Osteoblast (primary cell): ENCODE data around the gene NAV2. TPM values are rescaled to one million over a fixed set of nuclear protein-coding genes. Genes with fewer than 3 reads are reported as not detected.

Source experiments
- DNase-seq: peaks from one replicate; pipeline ENCODE4 v3.0.0; 2011; ENCODE audit warnings: low spot score, mixed read lengths; ENCODE audit not compliant: insufficient read length; ENCODE audit errors: missing footprints
- H2AFZ ChIP-seq: 2 replicates; pipeline ENCODE4 v1.6.0; 2011; ENCODE audit warnings: mild to moderate bottlenecking, low read length
- H3K27ac ChIP-seq: 2 replicates; pipeline ENCODE4 v1.5.1; 2011; ENCODE audit warnings: mild to moderate bottlenecking, low read depth, low read length, moderate library complexity
- H3K27me3 ChIP-seq: 2 replicates; pipeline ENCODE4 v1.6.0; 2012; ENCODE audit warnings: mild to moderate bottlenecking, control low read depth, inconsistent platforms, low read length, moderate library complexity; ENCODE audit not compliant: insufficient read depth
- H3K36me3 ChIP-seq: 2 replicates; pipeline ENCODE4 v1.5.1; 2011; ENCODE audit warnings: mild to moderate bottlenecking, low read length, control low read depth, moderate library complexity; ENCODE audit not compliant: insufficient read depth
- H3K4me1 ChIP-seq: 2 replicates; pipeline ENCODE4 v1.5.1; 2011; ENCODE audit warnings: mild to moderate bottlenecking, low read length, control low read depth, moderate library complexity; ENCODE audit not compliant: insufficient read depth
- H3K4me2 ChIP-seq: 2 replicates; pipeline ENCODE4 v1.6.0; 2011; ENCODE audit warnings: mild to moderate bottlenecking, low read length; ENCODE audit not compliant: insufficient read depth
- H3K4me3 ChIP-seq: fragments of 200-600 bp; sonication (generic); 3 replicates; pipeline ENCODE4 v1.5.1; 2012; ENCODE audit warnings: mild to moderate bottlenecking, low read length, inconsistent platforms; ENCODE audit not compliant: insufficient read depth
- H3K79me2 ChIP-seq: 2 replicates; pipeline ENCODE4 v1.6.0; 2012; ENCODE audit warnings: mild to moderate bottlenecking, low read length, control low read depth, inconsistent platforms; ENCODE audit not compliant: insufficient read depth
- H3K9me3 ChIP-seq: 2 replicates; pipeline ENCODE4 v1.5.1; 2011; ENCODE audit warnings: low read depth, low read length, control low read depth
- H4K20me1 ChIP-seq: 2 replicates; pipeline ENCODE4 v1.6.0; 2012; ENCODE audit warnings: mild to moderate bottlenecking, low read length, control low read depth; ENCODE audit not compliant: insufficient read depth
- CTCF ChIP-seq: IDR thresholded peaks from 2 replicates; pipeline ENCODE4 v1.5.1; 2011; ENCODE audit warnings: mild to moderate bottlenecking, low read depth, low read length, moderate library complexity; ENCODE audit errors: extremely low read depth
- total RNA-seq: library from RNA; depleted of rRNA; stranded (reverse); fragments of >200 nt; gene quantifications from 2 replicates; pipeline ENCODE4 v1.2.3, GENCODE V29; 2012

NAV2 gene
- total RNA-seq, 1 donor, result 8.7 TPM

DNA sequence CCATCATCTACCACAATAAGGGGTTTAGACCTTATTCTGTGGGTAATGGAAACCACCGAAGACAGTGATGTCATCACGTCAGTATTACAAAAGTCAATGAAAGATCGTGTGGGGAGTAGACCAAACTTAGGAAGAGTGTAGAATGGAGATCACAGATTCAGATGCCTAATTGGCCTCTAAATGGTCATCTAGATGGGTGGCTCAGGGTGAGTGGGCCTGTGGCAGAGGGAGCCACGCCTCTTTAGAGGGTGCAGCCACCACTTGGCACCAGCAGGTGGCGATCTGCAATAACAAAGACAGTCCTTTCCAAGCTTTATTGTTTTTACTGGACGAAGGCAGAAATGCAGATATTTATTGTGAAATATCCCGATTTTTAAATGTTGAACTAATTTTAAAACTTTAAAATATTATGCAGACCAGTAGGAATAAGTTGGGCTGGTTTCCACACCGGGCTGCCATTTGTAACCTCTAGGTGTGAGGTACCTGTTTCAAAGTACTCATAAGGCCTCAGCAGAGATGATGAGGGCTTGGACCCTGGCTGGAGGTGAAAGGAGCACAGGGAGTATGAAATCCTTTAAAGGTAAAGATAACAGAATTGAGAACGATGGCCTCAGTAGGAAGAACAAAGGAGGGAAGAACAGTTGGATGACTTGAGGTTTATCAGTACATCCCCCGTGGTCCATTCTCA, 225.7 kb downstream of the NAV2 start:
- peak; percentile 97 for TF ChIP-seq CTCF
- H3K36me3 ChIP-seq, result peaks cover 41% of the 10 kb centered on the region
- H3K4me1 ChIP-seq, result peaks cover 31% of the 10 kb centered on the region
- no peaks in the 10 kb centered on the region for H3K27me3 ChIP-seq
- DNase-seq, result peak; percentile 88
- peak overlapping the region; percentile 19 for H2AFZ ChIP-seq
- H3K79me2 ChIP-seq, result peaks cover 35% of the 10 kb centered on the region
- no peaks in the 10 kb centered on the region for H3K9me3 ChIP-seq
- no peak overlapping the region for H3K4me2 ChIP-seq
- H4K20me1 ChIP-seq, result peaks cover 5% of the 10 kb centered on the region
- H3K4me3 ChIP-seq, result no peak overlapping the region
- peak overlapping the region; percentile 38 for H3K27ac ChIP-seq

DNA sequence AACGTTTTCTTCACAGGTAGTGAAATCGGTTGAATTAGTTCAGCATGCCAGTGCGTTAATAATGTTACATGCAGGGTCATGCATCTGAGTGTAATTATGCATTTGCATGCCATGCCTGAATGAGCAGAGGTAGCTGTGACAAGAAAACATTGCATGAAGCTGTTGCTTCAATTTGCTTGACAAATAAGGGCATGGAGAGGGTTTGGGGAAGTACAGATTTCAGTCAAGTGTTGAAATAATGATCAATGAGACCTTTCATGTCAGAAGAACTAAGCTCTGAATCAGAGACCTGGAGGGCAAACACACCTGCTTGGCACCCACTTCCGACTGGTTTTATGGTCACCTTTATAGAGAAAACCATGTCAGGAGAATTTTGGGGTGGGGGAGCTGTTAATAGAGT, 226.2 kb downstream of the NAV2 start:
- no peak overlapping the region for H3K4me3 ChIP-seq

GRCh38 chr11:19939415-19939929, 226.8 kb downstream of the NAV2 start:
- H4K20me1 ChIP-seq, result peaks cover 5% of the 10 kb centered on the region
- H3K4me2 ChIP-seq, result no peak overlapping the region
- no peak for TF ChIP-seq CTCF
- no peak overlapping the region for H2AFZ ChIP-seq
- no peak for DNase-seq
- no peaks in the 10 kb centered on the region for H3K9me3 ChIP-seq
- no peak overlapping the region for H3K4me3 ChIP-seq
- H3K79me2 ChIP-seq, result peaks cover 28% of the 10 kb centered on the region
- peaks cover 27% of the 10 kb centered on the region for H3K4me1 ChIP-seq
- no peaks in the 10 kb centered on the region for H3K27me3 ChIP-seq
- peaks cover 37% of the 10 kb centered on the region for H3K36me3 ChIP-seq
- H3K27ac ChIP-seq, result no peak overlapping the region

More for the DNA sequence above, 226.2 kb downstream of the NAV2 start:
- Histone ChIP-seq H3K4me2 (no peak overlapping the region), H3K27ac (no peak overlapping the region), H2AFZ (no peak overlapping the region), H3K9me3 (no peaks in the 10 kb centered on the region), H3K27me3 (no peaks in the 10 kb centered on the region), H3K36me3 (peaks cover 43% of the 10 kb centered on the region), H3K79me2 (peaks cover 33% of the 10 kb centered on the region), H4K20me1 (peaks cover 5% of the 10 kb centered on the region), H3K4me1 (peaks cover 31% of the 10 kb centered on the region)
- DNase-seq, result no peak
- no peak for TF ChIP-seq CTCF

DNA sequence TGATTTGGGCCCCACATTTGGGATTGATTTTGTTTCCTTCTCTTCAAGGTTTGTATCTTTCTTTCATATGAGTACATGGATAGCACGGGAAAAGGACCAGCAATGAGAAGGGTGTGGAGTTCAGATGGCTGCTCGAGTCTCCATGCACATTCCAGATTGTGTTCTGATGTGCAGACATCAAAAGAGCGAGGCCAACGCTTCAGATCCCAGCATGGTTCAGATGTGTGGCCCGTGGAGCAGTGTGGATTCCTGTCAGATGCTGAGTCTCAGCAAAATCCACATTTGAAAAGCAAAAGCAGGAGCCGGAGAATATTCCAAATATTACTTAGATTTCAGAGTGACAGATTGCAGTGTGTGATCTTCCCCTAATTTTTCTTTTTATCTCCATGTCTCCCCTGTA, 228.2 kb downstream of the NAV2 start:
- Histone ChIP-seq H2AFZ (no peak overlapping the region), H3K4me1 (peaks cover 14% of the 10 kb centered on the region), H3K27ac (no peak overlapping the region), H3K27me3 (no peaks in the 10 kb centered on the region), H3K36me3 (peaks cover 39% of the 10 kb centered on the region), H3K9me3 (no peaks in the 10 kb centered on the region), H3K4me2 (no peak overlapping the region), H3K4me3 (no peak overlapping the region), H3K79me2 (peaks cover 28% of the 10 kb centered on the region), H4K20me1 (no peaks in the 10 kb centered on the region)
- DNase-seq, result no peak
- TF ChIP-seq CTCF, result no peak
